Body of pancreas (tissue), 4 donors: ENCODE data around the gene DNAAF1. TPM values are rescaled to one million over a fixed set of nuclear protein-coding genes. Genes with fewer than 3 reads are reported as not detected.

Experiments
- ATAC-seq: fragments of 150-250 bp; one replicate; pipeline ENCODE4 v1.9.1; 2016
- DNase-seq, 4 donors: peaks; one replicate each; pipeline ENCODE4 v3.0.0-alpha.2; 2019
- H3K27ac ChIP-seq, 4 donors: fragments of 200-600 bp; sonication (generic); 1 replicate in 3 of 4; 2 replicates in 1 of 4; pipeline versions ENCODE4 v1.5.1 to v1.6.1; 2016 to 2019; ENCODE audit warnings: mild to moderate bottlenecking in 1 of 4, mixed read lengths in 1 of 4, moderate library complexity in 1 of 4
- H3K27me3 ChIP-seq, 2 donors: fragments of 200-600 bp; sonication (generic); one replicate each; pipeline ENCODE4 v1.6.0; 2016; ENCODE audit warnings: mild to moderate bottlenecking in 1 of 2
- H3K36me3 ChIP-seq, 2 donors: fragments of 200-600 bp; sonication (generic); replicated peaks in 1 of 2; 2 replicates each; pipeline ENCODE4 v1.5.1; 2016; ENCODE audit warnings: low read depth in 2 of 2; ENCODE audit not compliant: insufficient read depth in 1 of 2
- H3K4me1 ChIP-seq: fragments of 200-600 bp; sonication (generic); one replicate; pipeline ENCODE4 v1.6.0; 2016
- H3K4me3 ChIP-seq, 2 donors: fragments of 200-600 bp; sonication (generic); 1 replicate in 1 of 2; 2 replicates in 1 of 2; pipeline ENCODE4 v1.5.1; 2016 to 2019
- H3K9me3 ChIP-seq, 3 donors: fragments of 200-600 bp; sonication (generic); 1 replicate in 2 of 3; 2 replicates in 1 of 3; pipeline ENCODE4 v1.5.1; 2016
- CTCF ChIP-seq, 7 experiments: fragments of 450-650 bp in 4 of 7; fragments of 200-600 bp in 3 of 7; sonication (generic) in 3 of 7; IDR thresholded peaks; one replicate each; pipeline ENCODE4 v1.5.1; 2016 to 2019; ENCODE audit warnings: antibody characterized with exemption in 7 of 7
- POLR2A ChIP-seq, 3 donors: fragments of 450-650 bp; IDR thresholded peaks; one replicate each; pipeline ENCODE4 v1.6.1; 2016; ENCODE audit warnings: antibody characterized with exemption in 3 of 3, mild to moderate bottlenecking in 2 of 3
- WGBS, 2 donors: methylation state at CpG; one replicate each; pipeline ENCODE4 v1.1.5; 2017; 5-methylcytosine and 5-hydroxymethylcytosine counted together
- intact Hi-C: fragments of 100-400 bp; cut with DNase I; formaldehyde crosslinking; loops from one replicate; pipeline ENCODE4 v1.15.1; 2023
- total RNA-seq, 2 donors: library from RNA; depleted of rRNA; stranded (reverse); fragments of >200 nt; gene quantifications; one replicate each; pipeline ENCODE4 v1.1.0, GENCODE V29; 2016

DNAAF1 gene
- total RNA-seq, 2 donors from 2014 or later, result 0.99 to 1.3 TPM

GRCh38 chr16:84194470-84195200 is 49.5 kb downstream of the DNAAF1 start:
- no peaks in the 10 kb centered on the region for H3K27me3 ChIP-seq
- H3K4me1 ChIP-seq, result no peaks in the 10 kb centered on the region
- no peaks in the 10 kb centered on the region for H3K9me3 ChIP-seq
- TF ChIP-seq CTCF (IDR thresholded peaks at IDR 0.05) (no peak), POLR2A (IDR thresholded peaks at IDR 0.05) (no peak)
- 54 to 81% methylated on average over 3 to 28 of the region's 34 CpGs for WGBS, 2 donors
- no peak overlapping the region for H3K27ac ChIP-seq
- no peaks in the 10 kb centered on the region for H3K36me3 ChIP-seq
- no peak overlapping the region for H3K4me3 ChIP-seq
- DNase-seq (no peak), ATAC-seq (no peak)
- intact Hi-C loops, result loop anchor here (10.0 kb wide), 1 partner anchor 230 kb away; the partner anchor contains the start of gene NECAB2

GRCh38 chr16:84195201-84196093 is 50.3 kb downstream of the DNAAF1 start:
- DNase-seq, result no peak
- 64 to 65% methylated on average over 5 to 32 of the region's 38 CpGs for WGBS, 2 donors

GRCh38 chr16:84196101-84196500 is 51.0 kb downstream of the DNAAF1 start:
- DNase-seq (no peak), ATAC-seq (no peak)
- Histone ChIP-seq H3K27ac (no peak overlapping the region), H3K4me3 (no peak overlapping the region), H3K9me3 (no peaks in the 10 kb centered on the region), H3K4me1 (no peaks in the 10 kb centered on the region), H3K36me3 (no peaks in the 10 kb centered on the region), H3K27me3 (no peaks in the 10 kb centered on the region)
- intact Hi-C loops, result loop anchor here (10.0 kb wide), 1 partner anchor 231 kb away; the partner anchor contains the start of gene NECAB2
- TF ChIP-seq POLR2A (IDR thresholded peaks at IDR 0.05) (no peak), CTCF (IDR thresholded peaks at IDR 0.05) (no peak)
- WGBS, 2 donors, result 81 to 91% methylated on average over 12 to 15 of the region's 16 CpGs

More at GRCh38 chr16:84195201-84196093, 50.3 kb downstream of the DNAAF1 start:
- Histone ChIP-seq H3K4me1 (no peaks in the 10 kb centered on the region), H3K9me3 (no peaks in the 10 kb centered on the region), H3K27ac (no peak overlapping the region), H3K4me3 (no peak overlapping the region), H3K27me3 (no peaks in the 10 kb centered on the region), H3K36me3 (no peaks in the 10 kb centered on the region)
- ATAC-seq, result no peak
- TF ChIP-seq CTCF (IDR thresholded peaks at IDR 0.05) (no peak), POLR2A (IDR thresholded peaks at IDR 0.05) (no peak)
- intact Hi-C loops, result loop anchor here (10.0 kb wide), 1 partner anchor 231 kb away; the partner anchor contains the start of gene NECAB2

GRCh38 chr16:84196727-84197394 is 51.8 kb downstream of the DNAAF1 start:
- DNase-seq (no peak), ATAC-seq (no peak)
- Histone ChIP-seq H3K9me3 (no peaks in the 10 kb centered on the region), H3K4me3 (no peak overlapping the region), H3K27me3 (no peaks in the 10 kb centered on the region), H3K27ac (no peak overlapping the region), H3K36me3 (no peaks in the 10 kb centered on the region), H3K4me1 (no peaks in the 10 kb centered on the region)
- whole genome bisulfite sequencing, 2 donors, result 51 to 54% methylated on average over 11 to 16 of the region's 16 CpGs
- TF ChIP-seq POLR2A (IDR thresholded peaks at IDR 0.05) (no peak), CTCF (IDR thresholded peaks at IDR 0.05) (no peak)
- intact Hi-C loops, result loop anchor here (10.0 kb wide), 1 partner anchor 232 kb away; the partner anchor contains the start of gene NECAB2
